Mucosa of stomach (tissue), 1 donor: ENCODE data around the gene HEXD.

Experiments
- H3K27me3 ChIP-seq: one replicate; pipeline ENCODE4 v1.7.0; 2013; ENCODE audit warnings: mild to moderate bottlenecking, low read length; ENCODE audit not compliant: control insufficient read depth, insufficient read depth
- H3K36me3 ChIP-seq: one replicate; pipeline ENCODE4 v1.7.0; 2013; ENCODE audit warnings: low read length; ENCODE audit not compliant: control insufficient read depth, insufficient read depth
- H3K4me1 ChIP-seq: one replicate; pipeline ENCODE4 v1.7.0; 2013; ENCODE audit warnings: mild to moderate bottlenecking, low read length; ENCODE audit not compliant: control insufficient read depth, insufficient read depth
- H3K4me3 ChIP-seq: one replicate; pipeline ENCODE4 v1.7.0; 2013; ENCODE audit warnings: low read length
- H3K9ac ChIP-seq: one replicate; pipeline ENCODE4 v1.7.0; 2013; ENCODE audit warnings: mild to moderate bottlenecking, low read length, moderate library complexity
- H3K9me3 ChIP-seq: one replicate; pipeline ENCODE4 v1.7.0; 2013; ENCODE audit warnings: mild to moderate bottlenecking, low read length, moderate library complexity; ENCODE audit not compliant: control insufficient read depth
- donor health status: Pancreatic carcinoma.

Gene HEXD

DNA sequence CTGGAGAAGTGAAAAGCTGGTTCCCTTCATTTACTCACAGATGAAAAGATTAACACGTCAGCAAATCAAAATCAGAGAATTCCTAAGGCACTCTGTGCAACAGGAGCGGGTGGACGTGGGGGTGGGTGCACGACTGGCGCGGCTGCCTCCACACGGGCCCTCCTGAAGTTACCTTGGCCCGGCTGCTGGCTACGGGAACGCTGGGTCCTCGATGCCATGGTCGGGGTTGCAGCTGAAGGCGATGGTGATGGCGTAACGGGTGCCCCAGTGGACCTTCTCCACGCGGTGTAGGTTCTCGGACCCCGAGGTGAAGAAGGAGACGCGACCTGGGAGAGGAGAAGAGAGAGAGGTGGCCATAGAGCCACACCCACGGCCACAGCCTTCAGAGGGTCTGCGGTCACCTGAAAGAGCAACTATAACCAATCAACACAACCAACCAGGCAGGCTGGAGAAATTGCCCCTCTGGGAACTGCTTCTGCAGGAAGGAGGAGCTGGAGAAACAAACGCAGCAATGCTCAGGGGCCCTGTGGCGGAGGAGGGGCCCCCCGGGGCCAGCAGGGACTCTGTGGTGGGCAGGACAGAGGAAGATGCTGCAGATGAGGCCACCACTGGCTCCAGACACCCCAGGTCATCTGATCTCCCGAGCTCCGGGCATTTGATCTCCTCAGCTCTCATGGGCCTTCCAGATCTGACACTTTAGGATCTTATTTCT is 25.8 kb upstream of the HEXD start:
- Histone ChIP-seq H3K9me3 (no peaks in the 10 kb centered on the region), H3K4me1 (no peaks in the 10 kb centered on the region), H3K9ac (no peak overlapping the region), H3K27me3 (peaks cover 7% of the 10 kb centered on the region), H3K4me3 (no peak overlapping the region), H3K36me3 (no peaks in the 10 kb centered on the region)

GRCh38 chr17:82392941-82393340 is 25.2 kb upstream of the HEXD start:
- peaks cover under 1% of the 10 kb centered on the region for H3K27me3 ChIP-seq
- no peaks in the 10 kb centered on the region for H3K4me1 ChIP-seq
- H3K9me3 ChIP-seq: no peaks in the 10 kb centered on the region
- H3K36me3 ChIP-seq: no peaks in the 10 kb centered on the region
- H3K4me3 ChIP-seq: no peak overlapping the region
- no peak overlapping the region for H3K9ac ChIP-seq

GRCh38 chr17:82394278-82394677 is 23.9 kb upstream of the HEXD start:
- H3K4me1 ChIP-seq: no peaks in the 10 kb centered on the region
- no peak overlapping the region for H3K4me3 ChIP-seq
- H3K9ac ChIP-seq: no peak overlapping the region
- H3K36me3 ChIP-seq: no peaks in the 10 kb centered on the region
- H3K9me3 ChIP-seq: no peaks in the 10 kb centered on the region
- no peaks in the 10 kb centered on the region for H3K27me3 ChIP-seq

DNA sequence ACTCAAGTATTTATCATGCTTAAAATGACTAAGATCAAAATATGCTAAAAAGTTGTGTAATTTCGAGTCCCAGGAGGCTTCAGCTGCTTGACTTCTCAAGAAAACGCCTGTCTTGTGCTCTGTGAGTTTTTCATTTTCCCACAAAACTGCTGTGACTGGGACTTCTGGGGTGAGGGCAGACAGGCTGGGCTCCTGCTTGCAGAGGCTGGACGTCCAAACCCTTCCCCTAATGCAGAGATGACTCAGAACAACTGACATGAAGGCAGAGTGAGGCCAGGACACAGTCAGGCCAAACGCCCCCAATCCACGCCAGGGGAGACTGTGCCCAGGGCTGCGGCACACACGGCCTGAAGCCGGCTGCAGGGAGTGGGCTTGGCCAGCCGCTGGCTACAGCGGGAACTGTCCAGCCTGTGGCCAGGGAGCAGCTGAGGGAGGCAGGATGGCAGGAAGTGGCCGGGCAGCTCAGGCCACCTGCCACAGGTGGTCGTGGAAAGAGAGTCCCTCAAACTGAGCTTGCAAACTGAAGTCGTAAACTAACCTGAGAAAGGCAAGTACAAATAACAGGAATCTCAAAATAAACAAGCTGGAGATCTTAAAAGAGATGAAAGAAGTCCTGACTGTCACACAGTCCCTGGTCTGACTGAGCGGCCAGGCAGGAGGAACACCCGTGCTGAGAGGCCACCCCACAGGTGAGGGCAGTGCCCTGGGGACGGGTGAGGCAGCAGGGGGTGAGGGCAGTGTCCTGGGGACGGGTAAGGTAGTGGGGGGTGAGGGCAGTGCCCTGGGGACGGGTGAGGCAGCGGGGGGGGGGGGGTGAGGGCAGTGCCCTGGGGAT is 21.3 kb upstream of the HEXD start:
- Histone ChIP-seq H3K4me1 (no peaks in the 10 kb centered on the region), H3K9me3 (no peaks in the 10 kb centered on the region), H3K4me3 (no peak overlapping the region), H3K9ac (no peak overlapping the region), H3K36me3 (no peaks in the 10 kb centered on the region), H3K27me3 (no peaks in the 10 kb centered on the region)

- Histone ChIP-seq H3K36me3 (no peaks in the 10 kb centered on the region), H3K9me3 (no peaks in the 10 kb centered on the region), H3K4me1 (no peaks in the 10 kb centered on the region), H3K27me3 (no peaks in the 10 kb centered on the region), H3K9ac (no peak overlapping the region), H3K4me3 (no peak overlapping the region)
These were observed 20.5 kb upstream of the HEXD start for GRCh38 chr17:82397449-82398335.

DNA sequence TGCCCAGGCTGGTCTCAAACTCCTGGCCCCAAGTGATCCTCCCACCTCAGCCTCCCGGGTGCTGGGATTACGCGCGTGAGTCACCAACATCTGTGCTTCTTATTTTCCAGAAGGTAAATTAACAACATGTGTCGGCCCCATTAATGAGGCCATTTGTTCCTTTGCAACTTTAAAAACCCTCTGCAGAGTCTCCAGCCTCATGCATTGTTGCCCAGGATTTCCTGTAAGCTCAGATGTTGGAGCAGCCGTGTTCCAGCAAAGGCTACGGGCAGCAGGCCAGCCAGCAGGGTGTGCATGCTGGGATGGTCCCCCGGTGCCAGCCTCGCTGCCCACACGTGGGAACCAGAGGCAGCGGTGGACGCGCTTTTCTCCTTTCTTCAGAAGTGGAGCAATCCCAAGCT is 19.1 kb upstream of the HEXD start:
- H3K27me3 ChIP-seq: no peaks in the 10 kb centered on the region
- no peaks in the 10 kb centered on the region for H3K36me3 ChIP-seq
- H3K4me1 ChIP-seq: no peaks in the 10 kb centered on the region
- H3K4me3 ChIP-seq: no peak overlapping the region
- H3K9ac ChIP-seq: no peak overlapping the region
- H3K9me3 ChIP-seq: no peaks in the 10 kb centered on the region

GRCh38 chr17:82399601-82400101 is 18.5 kb upstream of the HEXD start:
- Histone ChIP-seq H3K27me3 (no peaks in the 10 kb centered on the region), H3K36me3 (no peaks in the 10 kb centered on the region), H3K9me3 (no peaks in the 10 kb centered on the region), H3K4me1 (no peaks in the 10 kb centered on the region), H3K9ac (no peak overlapping the region), H3K4me3 (no peak overlapping the region)

- H3K36me3 ChIP-seq: no peaks in the 10 kb centered on the region
- H3K9ac ChIP-seq: no peak overlapping the region
- no peaks in the 10 kb centered on the region for H3K27me3 ChIP-seq
These were observed 17.9 kb upstream of the HEXD start for GRCh38 chr17:82400206-82400605.

GRCh38 chr17:82400830-82401229 is 17.3 kb upstream of the HEXD start:
- Histone ChIP-seq H3K4me1 (no peaks in the 10 kb centered on the region), H3K4me3 (no peak overlapping the region), H3K9ac (no peak overlapping the region), H3K9me3 (no peaks in the 10 kb centered on the region), H3K27me3 (no peaks in the 10 kb centered on the region), H3K36me3 (no peaks in the 10 kb centered on the region)

More at GRCh38 chr17:82400206-82400605, 17.9 kb upstream of the HEXD start:
- Histone ChIP-seq H3K4me1 (no peaks in the 10 kb centered on the region), H3K9me3 (no peaks in the 10 kb centered on the region), H3K4me3 (no peak overlapping the region)

DNA sequence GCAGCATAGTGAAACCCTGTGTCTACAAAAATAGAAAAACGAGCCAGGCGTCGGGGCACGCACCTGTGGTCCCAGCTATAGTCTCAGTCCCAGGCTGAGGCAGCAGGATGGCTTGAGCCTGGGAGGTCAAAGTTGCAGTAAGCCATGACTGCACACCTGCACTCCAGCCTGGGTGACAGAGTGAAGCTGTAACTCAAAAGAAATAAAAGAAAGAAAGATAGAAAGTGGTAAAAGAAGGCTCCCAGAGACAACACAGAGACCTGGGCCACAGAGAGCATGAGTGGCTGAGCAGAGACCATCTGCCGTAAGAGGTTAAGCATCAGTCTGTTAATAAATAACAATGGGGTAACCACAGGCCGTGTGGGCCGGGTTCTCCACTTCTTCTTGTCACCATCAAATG is 15.3 kb upstream of the HEXD start:
- Histone ChIP-seq H3K9me3 (no peaks in the 10 kb centered on the region), H3K27me3 (no peaks in the 10 kb centered on the region), H3K36me3 (no peaks in the 10 kb centered on the region), H3K9ac (no peak overlapping the region), H3K4me1 (no peaks in the 10 kb centered on the region), H3K4me3 (no peak overlapping the region)

DNA sequence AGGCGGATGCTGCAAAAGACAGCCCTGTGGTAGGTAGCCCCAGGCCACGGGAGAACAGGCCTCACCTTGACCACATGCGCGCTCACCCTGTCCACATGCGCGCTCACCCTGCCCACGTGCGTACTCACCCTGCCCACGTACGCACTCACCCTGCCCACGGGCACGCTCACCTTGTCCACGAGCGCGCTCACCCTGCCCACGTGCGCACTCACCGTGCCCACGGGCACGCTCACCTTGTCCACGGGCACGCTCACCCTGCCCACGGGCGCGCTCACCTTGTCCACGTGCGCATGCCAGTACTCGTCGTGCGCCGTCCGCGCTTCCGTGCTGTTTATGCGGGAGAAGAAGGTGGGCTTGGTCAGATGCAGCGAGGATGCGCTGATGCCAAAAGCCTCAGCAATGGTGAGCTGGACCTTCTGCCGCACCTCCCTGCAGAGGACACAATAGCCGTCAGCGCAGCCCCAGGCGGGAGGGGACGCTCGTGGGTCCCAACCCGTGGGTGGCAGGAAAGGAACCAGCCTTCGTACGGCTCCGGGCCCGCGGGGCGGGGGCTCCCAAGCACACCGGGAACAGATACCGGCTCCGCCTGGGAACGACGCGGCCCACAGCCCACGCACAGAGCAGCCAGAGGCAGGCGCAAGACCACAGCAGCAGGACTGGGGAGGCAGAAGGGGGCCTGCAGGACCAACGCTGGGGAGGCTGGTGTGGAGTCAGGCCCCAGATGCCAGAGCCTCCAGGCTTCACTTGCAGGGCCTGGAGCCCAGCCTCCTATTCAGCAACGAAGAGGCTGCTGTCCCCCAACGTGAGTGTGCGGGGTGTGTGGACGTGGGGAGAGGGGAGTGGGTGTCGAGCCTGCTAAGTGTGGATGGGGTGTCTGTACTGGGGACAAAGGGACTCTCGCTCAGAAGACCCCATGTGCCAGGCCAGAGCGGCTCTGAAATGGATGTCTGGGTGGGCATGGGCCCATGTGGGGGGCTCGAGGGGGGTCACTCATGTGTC is 14.2 kb upstream of the HEXD start:
- Histone ChIP-seq H3K9me3 (no peaks in the 10 kb centered on the region), H3K36me3 (no peaks in the 10 kb centered on the region), H3K9ac (no peak overlapping the region), H3K4me3 (no peak overlapping the region), H3K27me3 (no peaks in the 10 kb centered on the region), H3K4me1 (no peaks in the 10 kb centered on the region)
